GM19043 (cell line): Measurements from ENCODE around the gene PER2.
"Not testable (repeated sequence)": the region's sequence is repeated elsewhere in the genome, so short reads cannot be mapped to it uniquely, and the experiment has no call there.

Source experiments
- ATAC-seq: cut with Tn5 transposase; IDR thresholded peaks from one replicate; pipeline ENCODE4 v1.9.1; 2021; ENCODE audit warnings: low read depth; ENCODE audit not compliant: unreplicated experiment

Gene PER2

GRCh38 chr2:238310721-238311120 is 22.3 kb upstream of the PER2 start:
- ATAC-seq = not testable (repeated sequence)

- no peak for ATAC-seq
Observed at GRCh38 chr2:238308177-238308576, 19.8 kb upstream of the PER2 start.

GRCh38 chr2:238306672-238306998 is 18.2 kb upstream of the PER2 start:
- no peak for ATAC-seq

GRCh38 chr2:238305965-238306671 is 17.7 kb upstream of the PER2 start:
- ATAC-seq = no peak

- ATAC-seq = no peak
Observed at GRCh38 chr2:238305092-238305862, 16.9 kb upstream of the PER2 start.

GRCh38 chr2:238304116-238304515 is 15.7 kb upstream of the PER2 start:
- ATAC-seq = no peak

- no peak for ATAC-seq
Observed at GRCh38 chr2:238302751-238303150, 14.3 kb upstream of the PER2 start.

- ATAC-seq = no peak
Observed at GRCh38 chr2:238302087-238302486, 13.7 kb upstream of the PER2 start.

GRCh38 chr2:238299803-238300202 is 11.4 kb upstream of the PER2 start:
- no peak for ATAC-seq

GRCh38 chr2:238296638-238297457 is 8.4 kb upstream of the PER2 start:
- ATAC-seq = no peak

- no peak for ATAC-seq
Observed at GRCh38 chr2:238295144-238296112, 7.0 kb upstream of the PER2 start.

- no peak for ATAC-seq
Observed at GRCh38 chr2:238294393-238295143, 6.2 kb upstream of the PER2 start.

- ATAC-seq = no peak
Observed at GRCh38 chr2:238294046-238294392, 5.6 kb upstream of the PER2 start.

- no peak for ATAC-seq
Observed at GRCh38 chr2:238291550-238292281, 3.3 kb upstream of the PER2 start.

- ATAC-seq = no peak
Observed at GRCh38 chr2:238290715-238291549, 2.5 kb upstream of the PER2 start.

GRCh38 chr2:238290091-238290509 is 1.7 kb upstream of the PER2 start:
- no peak for ATAC-seq

GRCh38 chr2:238289574-238289973 is 1.2 kb upstream of the PER2 start:
- ATAC-seq = no peak
